Measurements from ENCODE around the gene CEP20. TPM values are rescaled to one million over a fixed set of nuclear protein-coding genes. Genes with fewer than 3 reads are reported as not detected.

CEP20 gene
- polyA plus RNA-seq (2012; ENCODE audit: insufficient read length, low read depth): 10.5 TPM

- TF ChIP-seq REST (IDR thresholded peaks at IDR 0.05; ENCODE audit: insufficient read depth in 1 of 2, low read depth in 2 of 2, low read length in 2 of 2) (no peak), FOXP2 (optimal IDR thresholded peaks at IDR 0.05; ENCODE audit: borderline replicate concordance, extremely low read depth, extremely low read length, insufficient read depth) (no peak), POLR2AphosphoS5 (IDR thresholded peaks at IDR 0.05; ENCODE audit: low read depth, low read length) (peak; percentile 73), TAF1 (IDR thresholded peaks at IDR 0.05; ENCODE audit: borderline replicate concordance, insufficient read depth, low read length) (peak; percentile 86; the same call in 1 of the 2 replicates)
These were observed at the start of gene CEP20 for GRCh38 chr16:15888072-15888976. TSS of gene CEP20 (minus strand) at chr16:15888603. CDS start at chr16:15888585, 18 bp downstream.

DNA sequence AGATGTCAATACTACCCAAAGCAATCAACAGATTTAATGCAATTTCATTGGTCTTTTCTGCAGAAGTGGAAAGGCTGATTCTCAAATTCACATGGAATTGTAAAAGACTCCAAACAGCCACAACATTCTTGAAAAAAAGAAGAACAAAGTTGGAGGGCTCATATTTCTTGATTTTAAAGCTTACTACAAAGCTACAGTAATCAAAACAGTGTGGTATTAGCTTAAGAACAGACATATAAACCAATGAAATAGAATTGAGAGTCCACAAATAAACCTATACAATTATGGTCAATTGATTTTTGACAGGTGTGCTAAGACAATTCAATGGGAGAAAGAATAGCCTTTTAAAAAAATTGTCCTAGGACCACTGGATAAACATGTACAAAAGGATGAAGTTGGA, 46.6 kb upstream of the CEP20 start:
- TF ChIP-seq POLR2AphosphoS5 (IDR thresholded peaks at IDR 0.05; ENCODE audit: low read depth, low read length) (no peak), FOXP2 (optimal IDR thresholded peaks at IDR 0.05; ENCODE audit: borderline replicate concordance, extremely low read depth, extremely low read length, insufficient read depth) (no peak), SIN3A (IDR thresholded peaks at IDR 0.05; ENCODE audit: borderline replicate concordance, insufficient read depth, low read length) (no peak), TAF1 (IDR thresholded peaks at IDR 0.05; ENCODE audit: borderline replicate concordance, insufficient read depth, low read length) (no peak), REST (IDR thresholded peaks at IDR 0.05; ENCODE audit: insufficient read depth in 1 of 2, low read depth in 2 of 2, low read length in 2 of 2) (no peak)

- TF ChIP-seq TAF1 (IDR thresholded peaks at IDR 0.05; ENCODE audit: borderline replicate concordance, insufficient read depth, low read length) (no peak), SIN3A (IDR thresholded peaks at IDR 0.05; ENCODE audit: borderline replicate concordance, insufficient read depth, low read length) (no peak), POLR2AphosphoS5 (IDR thresholded peaks at IDR 0.05; ENCODE audit: low read depth, low read length) (no peak), REST (IDR thresholded peaks at IDR 0.05; ENCODE audit: insufficient read depth in 1 of 2, low read depth in 2 of 2, low read length in 2 of 2) (no peak), FOXP2 (optimal IDR thresholded peaks at IDR 0.05; ENCODE audit: borderline replicate concordance, extremely low read depth, extremely low read length, insufficient read depth) (no peak)
These were observed 45.4 kb upstream of the CEP20 start for GRCh38 chr16:15933781-15934180.

GRCh38 chr16:15932939-15933338, 44.5 kb upstream of the CEP20 start:
- TF ChIP-seq FOXP2 (optimal IDR thresholded peaks at IDR 0.05; ENCODE audit: borderline replicate concordance, extremely low read depth, extremely low read length, insufficient read depth): no peak
- TF ChIP-seq TAF1 (IDR thresholded peaks at IDR 0.05; ENCODE audit: borderline replicate concordance, insufficient read depth, low read length): no peak
- TF ChIP-seq SIN3A (IDR thresholded peaks at IDR 0.05; ENCODE audit: borderline replicate concordance, insufficient read depth, low read length): no peak

- no peak for TF ChIP-seq TAF1 (IDR thresholded peaks at IDR 0.05; ENCODE audit: borderline replicate concordance, insufficient read depth, low read length)
- no peak for TF ChIP-seq POLR2AphosphoS5 (IDR thresholded peaks at IDR 0.05; ENCODE audit: low read depth, low read length)
- no peak for TF ChIP-seq REST (IDR thresholded peaks at IDR 0.05; ENCODE audit: insufficient read depth in 1 of 2, low read depth in 2 of 2, low read length in 2 of 2)
- no peak for TF ChIP-seq FOXP2 (optimal IDR thresholded peaks at IDR 0.05; ENCODE audit: borderline replicate concordance, extremely low read depth, extremely low read length, insufficient read depth)
- no peak for TF ChIP-seq SIN3A (IDR thresholded peaks at IDR 0.05; ENCODE audit: borderline replicate concordance, insufficient read depth, low read length)
These were observed 40.1 kb upstream of the CEP20 start for GRCh38 chr16:15928261-15929104.

Measured in PFSK-1 (cell line).